HG03469 (cell line): ENCODE measurements around the gene PHLDB1.
"Not testable (repeated sequence)": the region's sequence is repeated elsewhere in the genome, so short reads cannot be mapped to it uniquely, and the experiment has no call there.

ENCODE experiments used
- ATAC-seq: cut with Tn5 transposase; IDR thresholded peaks from one replicate; pipeline ENCODE4 v1.9.1; 2021; ENCODE audit warnings: mild to moderate bottlenecking, moderate library complexity, moderate number of reproducible peaks; ENCODE audit not compliant: unreplicated experiment

The PHLDB1 gene

GRCh38 chr11:118682372-118682771 is 75.0 kb downstream of the PHLDB1 start:
- ATAC-seq: no peak

- ATAC-seq: not testable (repeated sequence)
Measured at GRCh38 chr11:118682939-118683338, 75.5 kb downstream of the PHLDB1 start.

GRCh38 chr11:118684187-118684586 is 76.8 kb downstream of the PHLDB1 start:
- ATAC-seq: no peak

GRCh38 chr11:118687906-118688305 is 80.5 kb downstream of the PHLDB1 start:
- ATAC-seq: no peak

GRCh38 chr11:118688339-118688738 is 80.9 kb downstream of the PHLDB1 start:
- not testable (repeated sequence) for ATAC-seq

- ATAC-seq: no peak
Measured at GRCh38 chr11:118688851-118689502, 81.6 kb downstream of the PHLDB1 start.

GRCh38 chr11:118689503-118689851 is 82.1 kb downstream of the PHLDB1 start:
- no peak for ATAC-seq

- ATAC-seq: peak; percentile 28
Measured at GRCh38 chr11:118689852-118690552, 82.6 kb downstream of the PHLDB1 start.

- no peak for ATAC-seq
Measured at GRCh38 chr11:118690553-118691304, 83.3 kb downstream of the PHLDB1 start.

- no peak for ATAC-seq
Measured at GRCh38 chr11:118691926-118692830, 84.8 kb downstream of the PHLDB1 start.

- no peak for ATAC-seq
Measured at GRCh38 chr11:118694185-118694584, 86.8 kb downstream of the PHLDB1 start.

GRCh38 chr11:118694771-118695170 is 87.4 kb downstream of the PHLDB1 start:
- no peak for ATAC-seq

GRCh38 chr11:118696673-118697226 is 89.3 kb downstream of the PHLDB1 start:
- no peak for ATAC-seq

GRCh38 chr11:118697346-118697745 is 89.9 kb downstream of the PHLDB1 start:
- no peak for ATAC-seq

GRCh38 chr11:118699506-118700220 is 92.2 kb downstream of the PHLDB1 start:
- no peak for ATAC-seq

GRCh38 chr11:118703563-118704106 is 96.2 kb downstream of the PHLDB1 start:
- ATAC-seq: no peak

GRCh38 chr11:118705111-118705741 is 97.8 kb downstream of the PHLDB1 start:
- ATAC-seq: no peak

GRCh38 chr11:118705791-118706545 is 98.6 kb downstream of the PHLDB1 start:
- no peak for ATAC-seq

GRCh38 chr11:118706546-118706825 is 99.1 kb downstream of the PHLDB1 start:
- ATAC-seq: no peak
